Uterus (tissue), 2 donors: ENCODE data around the gene XKR3.

Experiments
- CTCF ChIP-seq, 4 experiments: fragments of 200-600 bp in 2 of 4; fragments of 450-650 bp in 2 of 4; sonication (generic) in 2 of 4; IDR thresholded peaks; one replicate each; pipeline ENCODE4 v1.5.1; 2016 to 2019; ENCODE audit warnings: antibody characterized with exemption in 4 of 4, mild to moderate bottlenecking in 2 of 4, moderate library complexity in 1 of 4
- POLR2A ChIP-seq, 2 donors: fragments of 450-650 bp; IDR thresholded peaks; one replicate each; pipeline ENCODE4 v1.6.1; 2016; ENCODE audit warnings: antibody characterized with exemption in 2 of 2, mild to moderate bottlenecking in 1 of 2, moderate library complexity in 1 of 2

GRCh38 chr22:16828876-16829275, 3.7 kb upstream of the XKR3 start:
- no peak for TF ChIP-seq CTCF (IDR thresholded peaks at IDR 0.05)
- TF ChIP-seq POLR2A (IDR thresholded peaks at IDR 0.05): no peak
